Mesodermal cell (in vitro differentiated cells): Measurements from ENCODE around the gene SDHB.

Experiments
- H3K27ac ChIP-seq: 2 replicates; pipeline ENCODE4 v1.7.0; 2013; ENCODE audit warnings: mild to moderate bottlenecking, low read depth, low read length, moderate library complexity; ENCODE audit not compliant: severe bottlenecking
- H3K36me3 ChIP-seq: 2 replicates; pipeline ENCODE4 v1.7.1; 2013; ENCODE audit warnings: mild to moderate bottlenecking, low read length, moderate library complexity; ENCODE audit not compliant: control insufficient read depth, insufficient read depth
- H3K4me1 ChIP-seq: one replicate; pipeline ENCODE4 v1.7.1; 2013; ENCODE audit warnings: mild to moderate bottlenecking, low read length; ENCODE audit not compliant: insufficient read depth, control insufficient read depth, poor library complexity, severe bottlenecking
- H3K4me3 ChIP-seq: 2 replicates; pipeline ENCODE4 v1.7.0; 2013; ENCODE audit warnings: low read length, control low read depth, mild to moderate bottlenecking; ENCODE audit not compliant: insufficient read depth, poor library complexity, severe bottlenecking; ENCODE audit errors: extremely low read depth
- H3K9me3 ChIP-seq: 2 replicates; pipeline ENCODE4 v1.7.1; 2013; ENCODE audit warnings: mild to moderate bottlenecking, low read length, moderate library complexity; ENCODE audit not compliant: control insufficient read depth
- WGBS, 2 experiments: methylation state at CpG; one replicate each; pipeline ENCODE4 v1.1.5; 2013; ENCODE audit warnings: missing lambda C conversion rate in 2 of 2; ENCODE audit not compliant: insufficient coverage in 2 of 2; 5-methylcytosine and 5-hydroxymethylcytosine counted together

The SDHB gene

GRCh38 chr1:16978139-16978538, 75.7 kb downstream of the SDHB start:
- WGBS, 2 experiments = 89 to 100% methylated on average over 2 to 3 of the region's 4 CpGs
- H3K4me3 ChIP-seq = no peak overlapping the region

DNA sequence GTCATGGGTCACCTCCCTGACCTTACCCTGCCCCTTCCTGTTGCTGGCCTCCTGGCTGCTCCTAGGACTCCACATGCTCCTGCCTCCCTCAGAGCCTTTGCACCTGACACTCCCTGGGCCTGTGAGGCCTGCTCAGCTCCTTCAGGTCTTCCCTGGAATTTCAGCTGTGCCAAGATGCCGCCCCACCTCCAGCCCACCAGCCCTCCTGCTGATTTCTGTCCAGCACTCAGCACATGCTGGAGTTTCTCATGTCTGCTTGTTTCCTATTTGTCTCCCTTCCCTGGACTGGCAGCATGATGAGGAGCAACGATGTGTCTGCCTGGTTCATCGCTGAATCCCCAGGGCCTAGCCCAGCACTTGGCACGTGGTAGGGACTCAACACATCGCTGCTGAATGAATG, 76.5 kb downstream of the SDHB start:
- 92 to 94% methylated on average over 5 of the region's 5 CpGs for WGBS, 2 experiments
- Histone ChIP-seq H3K36me3 (peaks cover 33% of the 10 kb centered on the region), H3K4me3 (no peak overlapping the region), H3K9me3 (no peaks in the 10 kb centered on the region), H3K27ac (no peak overlapping the region), H3K4me1 (peaks cover 19% of the 10 kb centered on the region)

More at GRCh38 chr1:16978139-16978538, 75.7 kb downstream of the SDHB start:
- Histone ChIP-seq H3K36me3 (peaks cover 30% of the 10 kb centered on the region), H3K4me1 (peaks cover 19% of the 10 kb centered on the region), H3K27ac (no peak overlapping the region), H3K9me3 (no peaks in the 10 kb centered on the region)

DNA sequence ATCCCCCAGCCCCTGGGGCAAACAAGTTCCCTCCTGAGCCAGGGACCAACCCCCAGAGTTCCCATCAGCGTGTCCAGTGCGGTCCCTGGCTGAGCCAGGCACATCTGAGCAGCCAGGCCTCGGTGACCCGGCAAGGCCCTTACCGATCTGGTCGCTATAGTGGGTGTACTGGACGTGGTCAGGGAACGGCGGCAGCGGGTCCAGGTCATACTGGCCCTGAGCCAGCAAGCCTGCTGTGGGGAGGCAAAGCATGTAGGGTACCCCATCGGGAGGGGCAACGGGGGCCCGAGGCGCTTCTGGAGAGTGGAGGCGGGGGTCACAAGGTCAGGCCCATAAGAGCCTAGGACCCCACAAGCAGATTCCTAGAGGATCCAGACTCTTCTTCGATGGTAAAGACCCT, 76.9 kb downstream of the SDHB start:
- Histone ChIP-seq H3K36me3 (peaks cover 33% of the 10 kb centered on the region), H3K9me3 (no peaks in the 10 kb centered on the region), H3K27ac (no peak overlapping the region), H3K4me3 (no peak overlapping the region), H3K4me1 (peaks cover 20% of the 10 kb centered on the region)
- WGBS, 2 experiments = 85 to 89% methylated on average over 16 of the region's 16 CpGs

DNA sequence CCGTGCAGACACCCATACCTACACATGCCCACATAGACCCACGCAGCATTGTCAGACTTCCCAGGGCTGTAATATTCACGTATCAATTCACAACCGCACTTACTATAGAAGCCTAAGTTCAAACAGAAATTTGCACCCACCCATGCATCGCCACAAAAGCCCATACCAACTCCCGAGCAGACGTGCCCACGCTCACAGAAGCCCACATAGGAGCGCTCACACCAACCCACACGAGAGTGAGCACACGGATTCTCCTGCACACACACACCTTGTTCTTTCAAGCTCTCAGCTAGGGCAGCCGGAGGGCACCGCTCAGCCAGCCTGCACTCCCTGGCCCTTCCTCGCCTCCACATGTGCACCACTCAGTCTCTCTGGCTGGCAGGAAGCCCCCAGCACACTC, 78.0 kb downstream of the SDHB start:
- 94 to 99% methylated on average over 12 to 13 of the region's 14 CpGs for WGBS, 2 experiments
- Histone ChIP-seq H3K4me1 (peaks cover 19% of the 10 kb centered on the region), H3K36me3 (peaks cover 33% of the 10 kb centered on the region), H3K27ac (no peak overlapping the region), H3K4me3 (no peak overlapping the region), H3K9me3 (no peaks in the 10 kb centered on the region)

DNA sequence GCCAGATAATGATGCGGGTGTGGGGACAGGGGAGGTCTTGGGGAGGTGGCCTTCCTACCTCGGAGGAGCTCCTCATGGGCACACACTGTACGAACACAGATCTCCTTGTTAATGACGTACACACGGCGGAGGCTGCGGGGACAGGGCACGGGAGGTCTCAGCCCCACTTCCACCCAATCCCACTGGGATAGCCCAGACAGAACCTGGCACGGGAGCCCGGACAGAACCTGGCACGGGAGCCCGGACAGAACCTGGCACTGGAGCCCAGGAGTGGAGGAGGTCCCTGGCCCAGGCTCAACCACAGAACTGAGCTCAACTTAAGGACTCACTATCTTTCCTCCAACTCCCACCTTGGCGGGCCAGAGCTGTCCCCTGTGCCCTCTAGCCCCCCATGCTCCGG, 78.6 kb downstream of the SDHB start:
- WGBS, 2 experiments = 93 to 95% methylated on average over 9 to 14 of the region's 14 CpGs
- no peak overlapping the region for H3K27ac ChIP-seq

DNA sequence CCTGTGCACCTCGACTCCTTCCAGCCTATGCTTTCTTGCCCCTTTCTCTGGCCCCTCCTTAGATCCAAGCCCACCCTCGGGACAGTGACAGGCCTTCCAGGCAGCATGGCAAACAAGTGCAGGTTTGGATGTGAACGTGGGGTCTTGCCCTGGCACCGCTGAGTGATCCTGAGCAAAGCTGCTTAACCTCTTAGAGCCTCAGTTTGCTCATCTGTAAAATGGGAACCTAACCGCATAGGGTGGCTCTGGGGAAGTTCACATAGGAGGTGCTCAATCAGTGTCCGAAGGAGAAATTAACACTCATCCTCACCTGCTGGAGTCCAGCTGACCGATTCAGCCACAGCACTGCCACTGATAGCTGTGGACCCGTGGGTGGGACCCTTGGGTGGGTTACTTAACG, 80.6 kb downstream of the SDHB start:
- H3K36me3 ChIP-seq = peaks cover 36% of the 10 kb centered on the region
- peak overlapping the region; percentile 6 for H3K27ac ChIP-seq
- no peak overlapping the region for H3K4me3 ChIP-seq
- H3K9me3 ChIP-seq = no peaks in the 10 kb centered on the region
- 91 to 96% methylated on average over 8 to 9 of the region's 9 CpGs for WGBS, 2 experiments
- H3K4me1 ChIP-seq = peaks cover 6% of the 10 kb centered on the region

More for the DNA sequence above, 78.6 kb downstream of the SDHB start:
- Histone ChIP-seq H3K4me1 (peaks cover 16% of the 10 kb centered on the region), H3K36me3 (peaks cover 33% of the 10 kb centered on the region), H3K4me3 (no peak overlapping the region), H3K9me3 (no peaks in the 10 kb centered on the region)

DNA sequence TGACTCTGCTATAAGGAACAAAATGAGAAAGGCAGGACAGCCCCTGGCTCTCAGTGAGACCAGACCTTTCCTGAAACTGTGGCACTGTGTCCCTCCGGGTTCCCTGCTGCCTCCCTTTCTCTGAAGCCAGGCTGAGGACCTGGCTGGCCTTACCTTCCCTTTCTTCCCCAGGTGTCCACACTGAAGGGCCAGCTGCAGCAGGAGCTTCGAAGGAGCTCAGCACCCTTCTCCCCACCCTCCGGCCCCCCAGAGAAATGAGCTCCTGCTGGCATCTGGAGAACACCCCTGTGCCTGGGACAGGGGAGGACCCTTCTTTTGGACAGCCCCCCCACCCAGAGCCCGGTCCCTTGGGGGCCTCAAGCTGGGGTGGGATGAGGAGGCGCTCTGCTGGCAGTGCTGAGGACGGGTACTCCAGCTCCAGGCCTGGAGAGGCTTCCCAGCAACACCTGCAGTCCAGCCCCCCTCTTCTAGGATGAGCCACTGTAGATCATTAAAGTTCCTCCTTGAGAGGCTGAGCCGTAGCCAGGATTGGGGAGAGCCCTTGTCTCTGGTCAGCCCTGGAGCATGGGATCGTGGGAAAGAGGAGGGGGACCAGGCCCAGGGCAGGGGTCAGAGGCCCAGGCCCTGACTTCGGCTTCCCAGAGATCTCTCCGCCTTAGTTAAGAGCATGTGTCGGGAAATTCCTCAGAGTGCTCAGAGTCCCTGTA, 81.5 kb downstream of the SDHB start:
- peaks cover 6% of the 10 kb centered on the region for H3K4me1 ChIP-seq
- no peaks in the 10 kb centered on the region for H3K9me3 ChIP-seq
- peak overlapping the region; percentile 36 for H3K27ac ChIP-seq
- H3K36me3 ChIP-seq = peaks cover 42% of the 10 kb centered on the region
- H3K4me3 ChIP-seq = no peak overlapping the region
- WGBS, 2 experiments = 84 to 87% methylated on average over 4 to 6 of the region's 11 CpGs

GRCh38 chr1:16971341-16972188, 82.3 kb downstream of the SDHB start:
- no peaks in the 10 kb centered on the region for H3K9me3 ChIP-seq
- H3K4me3 ChIP-seq = no peak overlapping the region
- peaks cover 6% of the 10 kb centered on the region for H3K4me1 ChIP-seq
- H3K36me3 ChIP-seq = peaks cover 38% of the 10 kb centered on the region
- peak overlapping the region; percentile 36 for H3K27ac ChIP-seq
- 85 to 87% methylated on average over 23 to 26 of the region's 28 CpGs for whole genome bisulfite sequencing, 2 experiments

GRCh38 chr1:16970132-16970910, 83.5 kb downstream of the SDHB start:
- H3K4me1 ChIP-seq = peaks cover 6% of the 10 kb centered on the region
- no peaks in the 10 kb centered on the region for H3K9me3 ChIP-seq
- WGBS, 2 experiments = 95 to 97% methylated on average over 25 to 27 of the region's 28 CpGs
- H3K27ac ChIP-seq = no peak overlapping the region
- H3K4me3 ChIP-seq = no peak overlapping the region
- peaks cover 37% of the 10 kb centered on the region for H3K36me3 ChIP-seq

DNA sequence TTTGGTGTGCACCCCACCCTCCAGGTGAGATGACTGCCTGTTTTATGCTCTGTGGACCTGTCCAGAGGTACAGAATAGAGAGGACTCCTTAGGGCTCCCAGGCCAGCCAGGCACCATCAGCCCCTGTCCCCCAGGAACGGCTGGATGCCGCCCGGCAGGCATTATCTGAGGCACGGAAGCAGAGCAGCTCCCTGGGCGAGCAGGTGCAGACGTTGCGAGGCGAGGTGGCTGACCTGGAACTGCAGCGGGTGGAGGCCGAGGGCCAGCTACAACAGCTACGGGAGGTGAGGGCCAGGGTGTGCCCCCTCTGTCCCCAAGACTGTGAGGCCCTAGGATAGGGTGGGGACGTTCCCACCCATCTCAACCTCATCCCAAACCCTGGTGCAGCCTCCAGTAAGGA, 84.2 kb downstream of the SDHB start:
- Histone ChIP-seq H3K4me3 (no peak overlapping the region), H3K9me3 (no peaks in the 10 kb centered on the region), H3K4me1 (peaks cover 6% of the 10 kb centered on the region), H3K27ac (no peak overlapping the region), H3K36me3 (peaks cover 32% of the 10 kb centered on the region)
- 94 to 96% methylated on average over 9 to 11 of the region's 12 CpGs for WGBS, 2 experiments
